PC-3 (cell line): ENCODE data around the gene SERPINA12.

Source experiments
- CTCF ChIP-seq: fragments of 300-600 bp; sonication (generic); conservative IDR thresholded peaks from 2 replicates; pipeline ENCODE4 v1.5.1; 2017; ENCODE audit warnings: antibody characterized with exemption, low read depth, mild to moderate bottlenecking, low read length
- EZH2 ChIP-seq: fragments of 300-600 bp; sonication (generic); IDR thresholded peaks from one replicate; pipeline ENCODE4 v1.6.1; 2017; ENCODE audit warnings: antibody characterized with exemption, mild to moderate bottlenecking, low read length; ENCODE audit not compliant: unreplicated experiment

GRCh38 chr14:94469261-94469660 is 40.0 kb downstream of the SERPINA12 start:
- no peak for TF ChIP-seq CTCF
- TF ChIP-seq EZH2, result no peak
